ENCODE results near the gene XAB2. TPM values are rescaled to one million over a fixed set of nuclear protein-coding genes. Genes with fewer than 3 reads are reported as not detected.

The XAB2 gene
- total RNA-seq, 1 donor from 2014 or later, result 23.4 TPM

DNA sequence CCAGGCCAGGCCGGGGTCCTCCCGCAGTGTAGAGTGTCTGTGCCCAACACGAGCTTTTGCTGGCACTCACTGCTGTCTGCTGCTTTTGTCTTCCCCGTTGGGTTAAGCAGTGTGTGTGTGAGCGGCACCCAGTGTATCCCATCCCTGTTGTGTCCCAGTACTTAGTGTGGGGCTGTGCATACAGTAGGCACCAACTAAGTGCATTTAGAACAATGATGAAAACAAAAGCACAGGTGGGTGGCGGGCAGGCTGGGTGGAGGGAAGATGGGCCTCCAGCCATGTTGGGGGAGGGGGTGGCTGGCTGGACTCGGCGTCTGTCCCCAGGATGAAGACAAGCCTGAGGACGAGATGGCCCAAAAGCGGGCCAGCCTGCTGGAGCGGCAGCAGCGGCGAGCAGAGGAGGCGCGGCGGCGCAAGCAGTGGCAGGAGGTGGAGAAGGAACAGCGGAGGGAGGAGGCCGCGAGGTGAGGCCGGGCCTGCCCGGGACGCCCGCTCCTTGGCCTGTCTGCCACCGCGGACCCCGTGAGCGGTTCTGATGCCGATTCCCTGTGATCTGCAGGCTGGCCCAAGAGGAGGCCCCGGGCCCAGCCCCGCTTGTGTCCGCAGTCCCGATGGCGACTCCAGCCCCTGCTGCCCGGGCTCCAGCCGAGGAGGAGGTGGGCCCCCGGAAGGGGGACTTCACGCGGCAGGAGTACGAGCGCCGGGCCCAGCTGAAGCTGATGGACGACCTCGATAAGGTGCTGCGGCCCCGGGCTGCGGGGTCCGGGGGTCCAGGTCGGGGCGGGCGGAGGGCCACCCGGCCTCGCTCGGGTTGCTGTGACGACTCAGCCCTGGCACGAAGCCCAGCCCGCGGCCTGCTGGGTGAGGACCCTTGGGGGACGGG lies 14.2 kb downstream of the XAB2 start:
- DNase-seq (ENCODE audit: low read depth) (no peak), FAIRE-seq (no peak)
- H3K27me3 ChIP-seq (ENCODE audit: control insufficient read depth, insufficient read depth, low read length), result no peaks in the 10 kb centered on the region
- H3K4me3 ChIP-seq (ENCODE audit: low read depth, low read length), result no peak overlapping the region
- peaks cover 13% of the 10 kb centered on the region for H3K36me3 ChIP-seq (ENCODE audit: control insufficient read depth, insufficient read depth, low read length)
- TF ChIP-seq, protein P1, sequence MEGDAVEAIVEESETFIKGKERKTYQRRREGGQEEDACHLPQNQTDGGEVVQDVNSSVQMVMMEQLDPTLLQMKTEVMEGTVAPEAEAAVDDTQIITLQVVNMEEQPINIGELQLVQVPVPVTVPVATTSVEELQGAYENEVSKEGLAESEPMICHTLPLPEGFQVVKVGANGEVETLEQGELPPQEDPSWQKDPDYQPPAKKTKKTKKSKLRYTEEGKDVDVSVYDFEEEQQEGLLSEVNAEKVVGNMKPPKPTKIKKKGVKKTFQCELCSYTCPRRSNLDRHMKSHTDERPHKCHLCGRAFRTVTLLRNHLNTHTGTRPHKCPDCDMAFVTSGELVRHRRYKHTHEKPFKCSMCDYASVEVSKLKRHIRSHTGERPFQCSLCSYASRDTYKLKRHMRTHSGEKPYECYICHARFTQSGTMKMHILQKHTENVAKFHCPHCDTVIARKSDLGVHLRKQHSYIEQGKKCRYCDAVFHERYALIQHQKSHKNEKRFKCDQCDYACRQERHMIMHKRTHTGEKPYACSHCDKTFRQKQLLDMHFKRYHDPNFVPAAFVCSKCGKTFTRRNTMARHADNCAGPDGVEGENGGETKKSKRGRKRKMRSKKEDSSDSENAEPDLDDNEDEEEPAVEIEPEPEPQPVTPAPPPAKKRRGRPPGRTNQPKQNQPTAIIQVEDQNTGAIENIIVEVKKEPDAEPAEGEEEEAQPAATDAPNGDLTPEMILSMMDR (IDR thresholded peaks at IDR 0.05; ENCODE audit: insufficient read depth, low read length, severe bottlenecking), result no peak

DNA sequence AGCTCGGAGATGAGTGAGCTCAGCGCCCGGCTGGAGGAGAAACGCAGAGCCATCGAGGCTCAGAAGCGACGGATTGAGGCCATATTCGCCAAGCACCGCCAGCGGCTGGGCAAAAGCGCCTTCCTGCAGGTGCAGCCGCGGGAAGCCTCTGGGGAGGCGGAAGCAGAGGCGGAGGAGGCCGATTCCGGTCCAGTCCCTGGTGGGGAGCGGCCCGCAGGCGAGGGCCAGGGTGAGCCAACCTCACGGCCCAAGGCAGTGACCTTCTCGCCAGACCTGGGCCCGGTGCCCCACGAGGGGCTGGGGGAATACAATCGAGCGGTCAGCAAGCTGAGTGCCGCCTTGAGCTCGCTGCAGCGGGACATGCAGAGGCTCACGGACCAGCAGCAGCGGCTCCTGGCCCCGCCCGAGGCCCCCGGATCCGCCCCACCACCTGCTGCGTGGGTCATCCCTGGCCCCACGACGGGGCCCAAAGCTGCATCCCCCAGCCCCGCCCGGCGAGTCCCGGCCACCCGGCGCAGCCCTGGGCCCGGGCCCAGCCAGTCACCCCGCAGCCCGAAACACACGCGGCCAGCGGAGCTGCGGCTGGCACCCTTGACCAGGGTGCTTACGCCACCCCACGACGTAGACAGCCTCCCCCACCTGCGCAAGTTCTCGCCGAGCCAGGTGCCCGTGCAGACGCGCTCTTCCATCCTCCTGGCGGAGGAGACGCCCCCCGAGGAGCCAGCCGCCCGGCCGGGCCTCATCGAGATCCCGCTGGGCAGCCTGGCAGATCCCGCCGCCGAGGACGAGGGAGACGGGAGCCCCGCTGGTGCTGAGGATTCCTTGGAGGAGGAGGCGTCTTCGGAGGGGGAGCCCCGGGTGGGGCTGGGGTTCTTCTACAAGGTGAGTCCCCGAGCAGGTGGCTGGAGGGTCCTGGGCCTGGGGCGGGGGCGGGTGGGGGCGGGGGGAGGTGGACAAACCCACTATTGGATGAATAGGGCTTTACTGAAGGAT lies 16.8 kb downstream of the XAB2 start:
- FAIRE-seq (no peak), DNase-seq (ENCODE audit: low read depth) (no peak)
- no peaks in the 10 kb centered on the region for H3K27me3 ChIP-seq (ENCODE audit: control insufficient read depth, insufficient read depth, low read length)
- no peak overlapping the region for H3K4me3 ChIP-seq (ENCODE audit: low read depth, low read length)
- peaks cover 8% of the 10 kb centered on the region for H3K36me3 ChIP-seq (ENCODE audit: control insufficient read depth, insufficient read depth, low read length)
- TF ChIP-seq, protein P1 (IDR thresholded peaks at IDR 0.05; ENCODE audit: insufficient read depth, low read length, severe bottlenecking), result no peak

DNA sequence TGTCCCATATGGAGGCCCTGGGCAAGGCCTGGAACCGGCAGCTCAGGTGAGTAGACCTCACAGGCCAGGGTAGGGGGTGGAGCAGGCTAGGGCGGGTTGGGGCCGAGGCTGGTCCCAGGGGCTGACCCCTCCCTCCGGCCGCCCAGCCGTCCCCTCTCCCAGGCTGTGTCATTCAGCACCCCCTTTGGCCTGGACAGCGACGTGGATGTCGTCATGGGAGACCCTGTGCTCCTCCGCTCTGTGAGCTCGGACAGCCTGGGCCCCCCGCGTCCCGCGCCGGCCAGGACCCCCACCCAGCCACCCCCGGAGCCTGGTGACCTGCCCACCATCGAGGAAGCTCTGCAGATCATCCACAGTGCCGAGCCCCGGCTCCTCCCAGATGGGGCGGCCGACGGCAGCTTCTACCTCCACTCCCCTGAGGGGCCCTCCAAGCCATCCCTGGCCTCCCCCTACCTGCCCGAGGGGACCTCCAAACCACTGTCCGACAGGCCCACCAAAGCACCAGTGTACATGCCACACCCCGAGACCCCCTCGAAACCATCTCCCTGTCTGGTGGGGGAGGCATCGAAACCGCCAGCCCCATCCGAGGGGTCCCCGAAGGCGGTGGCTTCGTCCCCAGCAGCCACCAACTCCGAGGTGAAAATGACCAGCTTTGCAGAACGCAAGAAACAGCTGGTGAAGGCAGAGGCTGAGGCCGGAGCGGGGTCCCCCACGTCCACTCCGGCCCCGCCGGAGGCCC lies 17.6 kb downstream of the XAB2 start:
- DNase-seq (ENCODE audit: low read depth) (no peak), FAIRE-seq (no peak)
- no peak overlapping the region for H3K4me3 ChIP-seq (ENCODE audit: low read depth, low read length)
- H3K36me3 ChIP-seq (ENCODE audit: control insufficient read depth, insufficient read depth, low read length), result peaks cover 8% of the 10 kb centered on the region
- TF ChIP-seq, protein P1 (IDR thresholded peaks at IDR 0.05; ENCODE audit: insufficient read depth, low read length, severe bottlenecking), result no peak
- H3K27me3 ChIP-seq (ENCODE audit: control insufficient read depth, insufficient read depth, low read length), result no peaks in the 10 kb centered on the region

DNA sequence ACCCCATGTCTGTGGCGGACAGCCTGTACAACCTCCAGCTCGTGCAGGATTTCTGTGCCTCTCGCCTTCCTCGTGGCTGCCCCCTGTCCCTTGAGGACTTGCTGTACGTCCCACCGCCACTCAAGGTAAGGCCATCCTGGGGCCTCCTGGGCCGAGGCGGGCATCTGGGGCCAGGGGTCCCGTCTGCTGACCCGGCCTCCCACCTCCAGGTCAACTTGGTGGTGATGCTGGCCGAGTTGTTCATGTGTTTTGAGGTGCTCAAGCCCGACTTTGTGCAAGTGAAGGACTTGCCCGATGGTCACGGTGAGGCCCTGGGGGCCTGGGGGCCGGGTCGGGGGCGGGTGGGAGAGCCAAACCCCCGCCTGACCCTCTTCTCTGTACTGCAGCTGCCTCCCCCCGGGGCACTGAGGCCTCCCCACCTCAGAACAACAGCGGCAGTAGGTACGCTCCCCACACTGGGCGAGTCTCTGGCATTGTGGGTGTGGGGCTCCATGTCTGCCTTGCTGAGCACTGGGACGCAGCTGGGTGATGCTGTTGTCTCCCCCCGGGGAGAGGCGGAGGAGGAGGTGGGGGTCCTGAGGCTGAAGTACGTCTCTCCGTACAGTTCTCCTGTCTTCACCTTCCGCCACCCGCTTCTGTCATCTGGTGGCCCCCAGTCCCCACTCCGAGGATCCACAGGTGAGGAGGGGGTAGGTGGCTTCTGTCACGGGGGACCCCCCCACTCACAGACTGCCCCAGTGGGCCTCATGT lies 18.7 kb downstream of the XAB2 start:
- TF ChIP-seq, protein P1 (IDR thresholded peaks at IDR 0.05; ENCODE audit: insufficient read depth, low read length, severe bottlenecking), result no peak
- FAIRE-seq (no peak), DNase-seq (ENCODE audit: low read depth) (no peak)
- no peak overlapping the region for H3K4me3 ChIP-seq (ENCODE audit: low read depth, low read length)
- H3K36me3 ChIP-seq (ENCODE audit: control insufficient read depth, insufficient read depth, low read length), result peaks cover 8% of the 10 kb centered on the region
- no peaks in the 10 kb centered on the region for H3K27me3 ChIP-seq (ENCODE audit: control insufficient read depth, insufficient read depth, low read length)

Data from bronchial epithelial cell (primary cell).